Liver (tissue), 9 donors: ENCODE measurements around the gene MBD4. TPM values are rescaled to one million over a fixed set of nuclear protein-coding genes. Genes with fewer than 3 reads are reported as not detected.

ENCODE experiments used
- DNase-seq: peaks from one replicate; pipeline ENCODE4 v3.0.0-alpha.2; 2017; ENCODE audit warnings: low spot score
- H3K27ac ChIP-seq, 2 donors: one replicate each; pipeline ENCODE4 v1.7.0; 2013; ENCODE audit warnings: inconsistent platforms in 2 of 2, low read length in 2 of 2, control low read depth in 1 of 2, low read depth in 1 of 2, mild to moderate bottlenecking in 1 of 2
- H3K27me3 ChIP-seq, 4 donors: one replicate each; pipeline versions ENCODE4 v1.6.1 to v1.7.0; 2013; ENCODE audit warnings: low read length in 3 of 4, inconsistent platforms in 1 of 4, mild to moderate bottlenecking in 1 of 4, moderate library complexity in 1 of 4; ENCODE audit not compliant: control insufficient read depth in 4 of 4, insufficient read depth in 4 of 4
- H3K36me3 ChIP-seq, 4 donors: one replicate each; pipeline versions ENCODE4 v1.6.1 to v1.7.0; 2013; ENCODE audit warnings: low read length in 3 of 4, mild to moderate bottlenecking in 3 of 4, low read depth in 1 of 4, moderate library complexity in 1 of 4; ENCODE audit not compliant: control insufficient read depth in 4 of 4, insufficient read depth in 3 of 4
- H3K4me1 ChIP-seq, 4 donors: one replicate each; pipeline versions ENCODE4 v1.6.1 to v1.7.0; 2013; ENCODE audit warnings: low read length in 3 of 4, mild to moderate bottlenecking in 3 of 4, moderate library complexity in 1 of 4; ENCODE audit not compliant: control insufficient read depth in 4 of 4, insufficient read depth in 4 of 4
- H3K4me3 ChIP-seq, 3 donors: one replicate each; pipeline versions ENCODE4 v1.6.1 to v1.7.0; 2013; ENCODE audit warnings: low read length in 3 of 3, control low read depth in 1 of 3, low read depth in 1 of 3, mild to moderate bottlenecking in 1 of 3
- H3K9ac ChIP-seq, 2 donors: one replicate each; pipeline ENCODE4 v1.7.0; 2013; ENCODE audit warnings: low read length in 2 of 2, mild to moderate bottlenecking in 2 of 2, moderate library complexity in 2 of 2, control low read depth in 1 of 2, low read depth in 1 of 2
- H3K9me3 ChIP-seq, 4 donors: one replicate each; pipeline versions ENCODE4 v1.6.1 to v1.7.0; 2013; ENCODE audit warnings: low read length in 3 of 4; ENCODE audit not compliant: control insufficient read depth in 4 of 4
- ATF3 ChIP-seq: IDR thresholded peaks from 2 replicates; pipeline ENCODE4 v1.6.1; 2016; ENCODE audit warnings: antibody characterized with exemption
- CTCF ChIP-seq: fragments of 150-350 bp; IDR thresholded peaks from 2 replicates; pipeline ENCODE4 v1.5.1; 2017; ENCODE audit warnings: improper control_type of control experiment, low read depth, low read length; ENCODE audit not compliant: missing input control
- EGR1 ChIP-seq, 2 donors: IDR thresholded peaks; 2 replicates each; pipeline ENCODE4 v1.6.1; 2016 to 2018; ENCODE audit warnings: antibody characterized with exemption in 2 of 2, low read depth in 2 of 2
- FOXA1 ChIP-seq: IDR thresholded peaks from 2 replicates; pipeline ENCODE4 v1.6.1; 2016; ENCODE audit warnings: antibody characterized with exemption
- FOXA2 ChIP-seq: IDR thresholded peaks from 2 replicates; pipeline ENCODE4 v1.6.1; 2016; ENCODE audit warnings: antibody characterized with exemption
- GABPA ChIP-seq, 2 donors: IDR thresholded peaks in 1 of 2; conservative IDR thresholded peaks in 1 of 2; 2 replicates each; pipeline ENCODE4 v1.6.1; 2016; ENCODE audit warnings: antibody characterized with exemption in 2 of 2, mild to moderate bottlenecking in 1 of 2, moderate library complexity in 1 of 2
- HNF4A ChIP-seq, 2 donors: conservative IDR thresholded peaks; 2 replicates each; pipeline ENCODE4 v1.6.1; 2016; ENCODE audit warnings: antibody characterized with exemption in 2 of 2, mild to moderate bottlenecking in 2 of 2
- HNF4G ChIP-seq: IDR thresholded peaks from 2 replicates; pipeline ENCODE4 v1.6.1; 2016; ENCODE audit warnings: antibody characterized with exemption
- JUND ChIP-seq, 2 donors: IDR thresholded peaks; 2 replicates each; pipeline ENCODE4 v1.6.1; 2016; ENCODE audit warnings: antibody characterized with exemption in 2 of 2
- MAX ChIP-seq: IDR thresholded peaks from 2 replicates; pipeline ENCODE4 v1.6.1; 2016; ENCODE audit warnings: antibody characterized with exemption
- NR2F2 ChIP-seq: IDR thresholded peaks from 2 replicates; pipeline ENCODE4 v1.6.1; 2016; ENCODE audit warnings: antibody characterized with exemption
- RAD21 ChIP-seq, 2 donors: IDR thresholded peaks; 2 replicates each; pipeline ENCODE4 v1.6.1; 2016; ENCODE audit warnings: antibody characterized with exemption in 2 of 2, mild to moderate bottlenecking in 2 of 2
- REST ChIP-seq: IDR thresholded peaks from 2 replicates; pipeline ENCODE4 v1.6.1; 2016; ENCODE audit warnings: antibody characterized with exemption, mild to moderate bottlenecking
- RXRA ChIP-seq, 2 donors: IDR thresholded peaks; 2 replicates each; pipeline ENCODE4 v1.6.1; 2017 to 2018; ENCODE audit warnings: antibody characterized with exemption in 2 of 2, mild to moderate bottlenecking in 1 of 2
- SP1 ChIP-seq: IDR thresholded peaks from 2 replicates; pipeline ENCODE4 v1.6.1; 2018; ENCODE audit warnings: antibody characterized with exemption, mild to moderate bottlenecking
- TAF1 ChIP-seq: conservative IDR thresholded peaks from 2 replicates; pipeline ENCODE4 v1.6.1; 2016; ENCODE audit warnings: antibody characterized with exemption, mild to moderate bottlenecking
- YY1 ChIP-seq: IDR thresholded peaks from 2 replicates; pipeline ENCODE4 v1.6.1; 2016; ENCODE audit warnings: antibody characterized with exemption, mild to moderate bottlenecking
- ZBTB33 ChIP-seq: IDR thresholded peaks from 2 replicates; pipeline ENCODE4 v1.6.1; 2016; ENCODE audit warnings: antibody characterized with exemption
- WGBS: extraction: QIAGEN DNeasy Blood & Tissue Kit; methylation state at CpG from one replicate; pipeline ENCODE4 v1.1.7; 2013; 5-methylcytosine and 5-hydroxymethylcytosine counted together
- polyA plus RNA-seq, 2 donors: library from polyadenylated mRNA; stranded (reverse) in 1 of 2; unstranded in 1 of 2; fragments of 200-250 nt in 1 of 2; fragments of >200 nt in 1 of 2; fragmentation: Nextera tagmentation in 1 of 2; extraction: Ambion mirVana in 1 of 2; gene quantifications; one replicate each; pipeline versions ENCODE4 v1.2.1 to v1.2.3, GENCODE V29; 2013 to 2015
- total RNA-seq, 2 donors: library from RNA; depleted of rRNA; stranded (reverse); fragments of >200 nt; gene quantifications; one replicate each; pipeline ENCODE4 v1.2.3, GENCODE V29; 2014
- donor health status: healthy.
- donor health status: healthy.
- donor health status: healthy.
- donor health status: healthy.
- donor health status: healthy.

MBD4 gene
- total and polyA plus RNA-seq, 4 donors = 16.9 to 24.8 (median 17.2) TPM

- Histone ChIP-seq H3K27me3 (no peaks in the 10 kb centered on the region), H3K27ac (peak overlapping the region; percentile 39 to 67), H3K4me3 (no peak overlapping the region), H3K4me1 (peaks cover 11 to 33% (median 24%) of the 10 kb centered on the region in 4 donors), H3K36me3 (peaks cover 0 to 2% (median 0%) of the 10 kb centered on the region in 4 donors), H3K9me3 (no peaks in the 10 kb centered on the region), H3K9ac (no peak overlapping the region)
- TF ChIP-seq HNF4A (conservative IDR thresholded peaks at IDR 0.05) (peak; percentile 97), CTCF (no peak), ATF3 (no peak), REST (peak; percentile 69), RAD21 (IDR thresholded peaks at IDR 0.05) (peak in 1 of 2 donors; percentile 50), RXRA (IDR thresholded peaks at IDR 0.05) (peak; percentile 94 to 95), JUND (IDR thresholded peaks at IDR 0.05) (no peak), FOXA2 (no peak), ZBTB33 (no peak), HNF4G (peak; percentile 87), TAF1 (no peak), MAX (no peak), FOXA1 (peak; percentile 17), EGR1 (IDR thresholded peaks at IDR 0.05; ENCODE audit: low read depth in 2 of 2) (no peak), SP1 (peak; percentile 96), GABPA (IDR thresholded peaks at IDR 0.05 in 1 of 2, conservative IDR thresholded peaks at IDR 0.05 in 1 of 2) (no peak), YY1 (peak; percentile 55), NR2F2 (peak; percentile 26)
- WGBS = 31% methylated on average over 1 of the region's 1 CpG
- no peak for DNase-seq
Observed at GRCh38 chr3:129467932-129468331, 28.2 kb upstream of the MBD4 start.
